ENCODE measurements around the gene ZNF155.

Gene ZNF155

DNA sequence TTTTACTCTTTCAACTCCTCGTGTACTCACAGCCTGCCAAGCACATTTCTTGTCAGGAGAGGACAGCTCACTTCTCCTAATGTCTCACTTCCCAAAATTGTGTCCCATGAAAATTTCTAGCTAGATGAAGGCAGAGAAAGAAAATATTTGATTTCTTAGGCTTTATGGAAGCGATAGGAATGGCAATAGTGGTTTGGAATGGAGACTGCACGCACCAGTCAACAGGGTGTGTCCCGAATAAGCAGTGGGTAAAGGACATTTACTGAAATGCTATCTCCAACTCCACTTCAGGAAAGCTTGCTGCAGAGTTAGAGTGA, 40.9 kb downstream of the ZNF155 start:
- peak overlapping the region; percentile 85 for H3K4me3 ChIP-seq (ENCODE audit: low read length)
- H3K27me3 ChIP-seq (ENCODE audit: insufficient read depth, low read length), result no peaks in the 10 kb centered on the region
- peaks cover 14% of the 10 kb centered on the region for H3K9me3 ChIP-seq (ENCODE audit: low read length)
- H3K4me1 ChIP-seq (ENCODE audit: insufficient read depth, low read length), result peaks cover 8% of the 10 kb centered on the region
- peak overlapping the region; percentile 95 for H2AFZ ChIP-seq (ENCODE audit: low read depth, low read length)
- H3K36me3 ChIP-seq (ENCODE audit: insufficient read depth, low read length), result peaks cover 32% of the 10 kb centered on the region

DNA sequence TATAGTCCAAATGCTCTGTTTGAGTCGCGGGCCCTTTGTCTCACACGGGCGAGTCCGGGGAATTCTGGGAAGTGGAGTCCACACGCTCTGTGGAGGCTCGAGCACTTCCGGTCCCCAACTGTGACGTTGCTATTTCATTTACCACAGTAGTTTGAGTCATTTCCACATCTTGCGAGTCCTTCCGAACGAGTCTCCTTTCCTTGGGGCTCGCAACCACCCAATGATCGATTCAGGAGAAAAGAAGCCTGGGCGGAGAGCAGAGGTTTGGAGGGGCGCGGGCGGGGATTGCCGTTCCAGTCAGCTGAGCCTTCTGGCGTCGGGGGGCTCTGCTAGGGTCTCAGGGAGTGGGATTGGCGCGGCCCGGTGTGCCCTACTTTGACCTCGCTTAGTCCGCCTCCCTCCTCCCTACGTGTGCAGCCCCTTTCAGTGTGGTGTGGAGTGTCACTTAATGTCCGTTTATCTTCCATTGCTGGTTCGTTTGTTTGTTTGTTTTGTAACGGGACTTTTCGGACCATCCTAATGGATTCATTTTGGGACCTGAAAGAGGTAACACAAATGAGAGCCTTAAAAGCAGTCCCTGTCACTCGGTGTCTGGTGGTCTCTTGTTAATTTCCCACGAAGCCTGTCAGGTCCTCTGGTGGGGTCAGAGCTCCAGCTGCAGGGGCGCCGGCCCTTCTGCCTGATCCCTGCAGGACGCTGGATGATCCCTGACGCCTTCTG, 41.4 kb downstream of the ZNF155 start, which contains the start of gene ZNF222:
TSS of gene ZNF222 (plus strand) at position 163 of the 720 bp plus-strand sequence. CDS start at position 221, 58 bp downstream.
- Histone ChIP-seq H3K4me3 (ENCODE audit: low read length) (peak within 1 kb of the TSS; percentile 85), H3K27me3 (ENCODE audit: insufficient read depth, low read length) (no peaks in the 10 kb centered on the region), H2AFZ (ENCODE audit: low read depth, low read length) (peak within 1 kb of the TSS; percentile 95), H3K9me3 (ENCODE audit: low read length) (peaks cover 15% of the 10 kb centered on the region), H3K4me1 (ENCODE audit: insufficient read depth, low read length) (peaks cover 8% of the 10 kb centered on the region), H3K36me3 (ENCODE audit: insufficient read depth, low read length) (peaks cover 37% of the 10 kb centered on the region)

DNA sequence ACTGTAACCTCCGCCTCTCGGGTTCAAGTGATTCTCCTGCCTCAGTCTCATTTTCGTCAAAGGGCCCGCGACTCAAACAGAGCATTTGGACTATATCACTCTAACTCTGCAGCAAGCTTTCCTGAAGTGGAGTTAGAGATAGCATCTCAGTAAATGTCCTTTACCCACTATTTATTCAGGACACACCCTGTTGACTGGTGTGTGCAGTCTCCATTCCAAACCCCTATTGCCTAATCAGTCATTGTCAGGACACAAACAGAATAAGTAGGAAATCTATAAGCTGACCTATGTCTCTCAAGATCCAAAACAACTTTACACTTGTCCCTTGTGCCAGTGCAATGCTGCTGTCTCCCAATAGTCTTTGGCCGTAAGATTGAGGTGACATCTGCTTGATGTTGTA, 42.6 kb downstream of the ZNF155 start:
- H3K4me3 ChIP-seq (ENCODE audit: low read length), result no peak overlapping the region
- no peaks in the 10 kb centered on the region for H3K27me3 ChIP-seq (ENCODE audit: insufficient read depth, low read length)
- peaks cover 8% of the 10 kb centered on the region for H3K4me1 ChIP-seq (ENCODE audit: insufficient read depth, low read length)
- H3K36me3 ChIP-seq (ENCODE audit: insufficient read depth, low read length), result peaks cover 48% of the 10 kb centered on the region
- peaks cover 24% of the 10 kb centered on the region for H3K9me3 ChIP-seq (ENCODE audit: low read length)
- H2AFZ ChIP-seq (ENCODE audit: low read depth, low read length), result no peak overlapping the region

DNA sequence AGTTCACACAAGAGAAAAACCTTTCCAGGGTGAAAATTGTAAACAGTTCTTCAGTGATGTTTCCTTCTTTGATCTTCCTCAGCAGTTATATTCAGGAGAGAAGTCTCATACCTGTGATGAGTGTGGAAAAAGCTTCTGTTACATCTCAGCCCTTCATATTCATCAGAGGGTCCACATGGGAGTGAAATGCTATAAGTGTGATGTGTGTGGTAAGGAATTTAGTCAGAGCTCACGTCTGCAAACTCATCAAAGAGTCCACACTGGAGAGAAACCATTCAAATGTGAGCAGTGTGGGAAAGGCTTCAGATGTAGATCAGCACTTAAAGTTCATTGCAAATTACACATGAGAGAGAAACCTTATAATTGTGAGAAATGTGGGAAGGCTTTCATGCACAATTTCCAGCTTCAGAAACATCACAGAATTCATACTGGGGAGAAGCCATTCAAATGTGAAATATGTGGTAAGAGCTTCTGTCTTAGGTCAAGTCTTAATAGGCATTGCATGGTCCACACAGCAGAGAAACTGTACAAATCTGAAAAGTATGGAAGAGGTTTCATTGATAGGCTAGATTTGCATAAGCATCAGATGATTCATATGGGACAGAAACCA, 48.1 kb downstream of the ZNF155 start:
- no peaks in the 10 kb centered on the region for H3K27me3 ChIP-seq (ENCODE audit: insufficient read depth, low read length)
- peaks cover 35% of the 10 kb centered on the region for H3K9me3 ChIP-seq (ENCODE audit: low read length)
- H3K4me1 ChIP-seq (ENCODE audit: insufficient read depth, low read length), result no peaks in the 10 kb centered on the region
- H3K4me3 ChIP-seq (ENCODE audit: low read length), result no peak overlapping the region
- no peak overlapping the region for H2AFZ ChIP-seq (ENCODE audit: low read depth, low read length)
- H3K36me3 ChIP-seq (ENCODE audit: insufficient read depth, low read length), result peaks cover 55% of the 10 kb centered on the region

- H3K4me1 ChIP-seq (ENCODE audit: insufficient read depth, low read length), result peaks cover 5% of the 10 kb centered on the region
- H3K36me3 ChIP-seq (ENCODE audit: insufficient read depth, low read length), result no peaks in the 10 kb centered on the region
- no peaks in the 10 kb centered on the region for H3K27me3 ChIP-seq (ENCODE audit: insufficient read depth, low read length)
- no peak overlapping the region for H3K4me3 ChIP-seq (ENCODE audit: low read length)
- H3K9me3 ChIP-seq (ENCODE audit: low read length), result no peaks in the 10 kb centered on the region
- no peak overlapping the region for H2AFZ ChIP-seq (ENCODE audit: low read depth, low read length)
Observed at GRCh38 chr19:44042147-44042546, 58.2 kb downstream of the ZNF155 start.

Measured in neuron (in vitro differentiated cells).